Panc1 (cell line): ENCODE data around the gene B4GALNT4. TPM values are rescaled to one million over a fixed set of nuclear protein-coding genes. Genes with fewer than 3 reads are reported as not detected.

ENCODE experiments used
- ATAC-seq: fragments of 200-7000 bp; cut with Tn5 transposase; 2 replicates; pipeline ENCODE4 v1.9.1; 2020; ENCODE audit warnings: mild to moderate bottlenecking, moderate library complexity
- BruUV-seq: library from RNA; stranded (reverse); fragments of 400-500 nt; replicated peaks from 2 replicates; lab custom pipeline; 2021; lab: Mats Ljungman, UMichigan
- CTCF ChIA-PET: fragments of 300-600 bp; sonication (Branson Sonifier 250); formaldehyde crosslinking; loops from one replicate; lab custom pipeline; 2022; ENCODE audit warnings: antibody characterized with exemption; lab: Charles Lee
- POLR2A ChIA-PET: fragments of 300-600 bp; sonication (Branson Sonifier 250); formaldehyde crosslinking; loops from one replicate; lab custom pipeline; 2022; ENCODE audit warnings: antibody characterized with exemption; lab: Charles Lee
- DNase-seq: peaks from one replicate; pipeline ENCODE4 v3.0.0-alpha.2; 2010; ENCODE audit warnings: low read depth, low spot score
- H3K27ac ChIP-seq: 2 replicates; pipeline ENCODE4 v1.5.1; 2011; ENCODE audit warnings: mild to moderate bottlenecking, low read length, inconsistent platforms
- H3K27me3 ChIP-seq: fragments of 200-500 bp; sonication (Bioruptor generic); 2 replicates; pipeline ENCODE4 v1.6.0; 2014; ENCODE audit warnings: low read length, inconsistent platforms; ENCODE audit not compliant: control insufficient read depth, insufficient read depth
- H3K36me3 ChIP-seq: fragments of 200-500 bp; sonication (Bioruptor generic); 2 replicates; pipeline ENCODE4 v1.5.1; 2014; ENCODE audit warnings: inconsistent platforms, mild to moderate bottlenecking, low read length, moderate library complexity; ENCODE audit not compliant: control insufficient read depth, insufficient read depth
- H3K4me1 ChIP-seq: 2 replicates; pipeline ENCODE4 v1.5.1; 2011; ENCODE audit warnings: inconsistent platforms, mild to moderate bottlenecking, low read length, moderate library complexity; ENCODE audit not compliant: control insufficient read depth, insufficient read depth
- H3K4me3 ChIP-seq, 2 experiments: 2 replicates each; pipeline ENCODE4 v1.5.1; 2011 to 2012; ENCODE audit warnings: low read depth in 2 of 2, low read length in 2 of 2, mild to moderate bottlenecking in 2 of 2, inconsistent platforms in 1 of 2, moderate library complexity in 1 of 2
- H3K9me3 ChIP-seq: fragments of 200-500 bp; sonication (Bioruptor generic); 2 replicates; pipeline ENCODE4 v1.5.1; 2014; ENCODE audit warnings: low read depth, mild to moderate bottlenecking, inconsistent platforms, low read length, moderate library complexity; ENCODE audit not compliant: control insufficient read depth, insufficient read depth
- POLR2AphosphoS5 ChIP-seq: IDR thresholded peaks from 2 replicates; pipeline ENCODE4 v1.6.1; 2012; ENCODE audit warnings: mild to moderate bottlenecking, low read depth, low read length, moderate library complexity
- SIN3A ChIP-seq: IDR thresholded peaks from 2 replicates; pipeline ENCODE4 v1.6.1; 2012; ENCODE audit warnings: low read depth, mild to moderate bottlenecking, low read length, moderate library complexity, borderline replicate concordance; ENCODE audit not compliant: insufficient read depth
- TCF7L2 ChIP-seq: IDR thresholded peaks from 2 replicates; pipeline ENCODE4 v1.6.1; 2011; ENCODE audit warnings: mild to moderate bottlenecking, low read depth, low read length, inconsistent platforms
- in situ Hi-C: cut with HindIII; loops from 2 replicates; pipeline ENCODE4 v1.10.0; 2016; ENCODE audit warnings: low sequenced_read_pairs, low pct_unique_long_range_greater_than_20kb
- intact Hi-C: fragments of 100-400 bp; cut with micrococcal nuclease; formaldehyde crosslinking; loops from one replicate; pipeline ENCODE4 v1.10.0; 2022; ENCODE audit not compliant: unreplicated experiment
- total RNA-seq: library from RNA; stranded (reverse); gene quantifications from one replicate; pipeline ENCODE4 v1.2.1, GENCODE V29; 2021; ENCODE audit not compliant: unreplicated experiment
- TF ChIP-seq, protein P1 (sequence below): fragments of 450-650 bp; IDR thresholded peaks from 2 replicates; pipeline ENCODE4 v1.5.1; 2017; ENCODE audit warnings: mild to moderate bottlenecking
- TF ChIP-seq, protein P2 (sequence below), 2 experiments: IDR thresholded peaks; 2 replicates each; pipeline ENCODE4 v1.6.1; 2011 to 2012; ENCODE audit warnings: low read depth in 2 of 2, control low read depth in 1 of 2, low read length in 1 of 2, mild to moderate bottlenecking in 1 of 2, moderate library complexity in 1 of 2; ENCODE audit not compliant: insufficient read depth in 1 of 2

The B4GALNT4 gene
- total RNA-seq, 1 experiment from 2014 or later: 122 TPM

DNA sequence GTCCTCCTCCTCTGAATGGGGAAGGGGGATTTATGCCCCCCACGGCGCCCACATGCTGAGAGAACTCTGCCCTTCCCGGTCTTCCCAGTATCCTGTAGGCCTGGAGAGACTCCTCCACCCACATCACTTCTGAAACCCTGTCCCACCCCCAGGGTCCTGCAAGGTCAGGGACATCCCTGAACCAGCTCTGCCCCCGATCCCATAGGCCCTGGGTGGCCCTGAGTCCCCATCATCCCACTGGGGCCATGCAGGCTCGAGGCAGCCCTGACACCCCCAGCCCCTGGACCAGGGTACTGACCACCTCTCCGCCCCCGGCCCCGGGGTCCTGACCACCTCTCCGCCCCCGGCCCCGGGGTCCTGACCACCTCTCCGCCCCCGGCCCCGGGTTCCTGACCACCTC, 11.7 kb downstream of the B4GALNT4 start:
- ATAC-seq (no peak), DNase-seq (no peak)
- Histone ChIP-seq H3K27ac (no peak overlapping the region), H3K9me3 (no peaks in the 10 kb centered on the region), H3K4me3 (no peak overlapping the region), H3K27me3 (no peaks in the 10 kb centered on the region), H3K4me1 (no peaks in the 10 kb centered on the region; the same call in 1 of the 2 replicates), H3K36me3 (no peaks in the 10 kb centered on the region; the same call in 1 of the 2 replicates)
- BruUV-seq: no TSS peak
- ChIA-PET CTCF (no interaction called here), POLR2A (no interaction called here)
- intact Hi-C loops: no loop called here
- in situ Hi-C loops: no loop called here
- TF ChIP-seq, protein P1, sequence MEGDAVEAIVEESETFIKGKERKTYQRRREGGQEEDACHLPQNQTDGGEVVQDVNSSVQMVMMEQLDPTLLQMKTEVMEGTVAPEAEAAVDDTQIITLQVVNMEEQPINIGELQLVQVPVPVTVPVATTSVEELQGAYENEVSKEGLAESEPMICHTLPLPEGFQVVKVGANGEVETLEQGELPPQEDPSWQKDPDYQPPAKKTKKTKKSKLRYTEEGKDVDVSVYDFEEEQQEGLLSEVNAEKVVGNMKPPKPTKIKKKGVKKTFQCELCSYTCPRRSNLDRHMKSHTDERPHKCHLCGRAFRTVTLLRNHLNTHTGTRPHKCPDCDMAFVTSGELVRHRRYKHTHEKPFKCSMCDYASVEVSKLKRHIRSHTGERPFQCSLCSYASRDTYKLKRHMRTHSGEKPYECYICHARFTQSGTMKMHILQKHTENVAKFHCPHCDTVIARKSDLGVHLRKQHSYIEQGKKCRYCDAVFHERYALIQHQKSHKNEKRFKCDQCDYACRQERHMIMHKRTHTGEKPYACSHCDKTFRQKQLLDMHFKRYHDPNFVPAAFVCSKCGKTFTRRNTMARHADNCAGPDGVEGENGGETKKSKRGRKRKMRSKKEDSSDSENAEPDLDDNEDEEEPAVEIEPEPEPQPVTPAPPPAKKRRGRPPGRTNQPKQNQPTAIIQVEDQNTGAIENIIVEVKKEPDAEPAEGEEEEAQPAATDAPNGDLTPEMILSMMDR: no peak
- TF ChIP-seq POLR2AphosphoS5 (no peak), TCF7L2 (no peak), SIN3A (no peak)
- TF ChIP-seq, protein P2, sequence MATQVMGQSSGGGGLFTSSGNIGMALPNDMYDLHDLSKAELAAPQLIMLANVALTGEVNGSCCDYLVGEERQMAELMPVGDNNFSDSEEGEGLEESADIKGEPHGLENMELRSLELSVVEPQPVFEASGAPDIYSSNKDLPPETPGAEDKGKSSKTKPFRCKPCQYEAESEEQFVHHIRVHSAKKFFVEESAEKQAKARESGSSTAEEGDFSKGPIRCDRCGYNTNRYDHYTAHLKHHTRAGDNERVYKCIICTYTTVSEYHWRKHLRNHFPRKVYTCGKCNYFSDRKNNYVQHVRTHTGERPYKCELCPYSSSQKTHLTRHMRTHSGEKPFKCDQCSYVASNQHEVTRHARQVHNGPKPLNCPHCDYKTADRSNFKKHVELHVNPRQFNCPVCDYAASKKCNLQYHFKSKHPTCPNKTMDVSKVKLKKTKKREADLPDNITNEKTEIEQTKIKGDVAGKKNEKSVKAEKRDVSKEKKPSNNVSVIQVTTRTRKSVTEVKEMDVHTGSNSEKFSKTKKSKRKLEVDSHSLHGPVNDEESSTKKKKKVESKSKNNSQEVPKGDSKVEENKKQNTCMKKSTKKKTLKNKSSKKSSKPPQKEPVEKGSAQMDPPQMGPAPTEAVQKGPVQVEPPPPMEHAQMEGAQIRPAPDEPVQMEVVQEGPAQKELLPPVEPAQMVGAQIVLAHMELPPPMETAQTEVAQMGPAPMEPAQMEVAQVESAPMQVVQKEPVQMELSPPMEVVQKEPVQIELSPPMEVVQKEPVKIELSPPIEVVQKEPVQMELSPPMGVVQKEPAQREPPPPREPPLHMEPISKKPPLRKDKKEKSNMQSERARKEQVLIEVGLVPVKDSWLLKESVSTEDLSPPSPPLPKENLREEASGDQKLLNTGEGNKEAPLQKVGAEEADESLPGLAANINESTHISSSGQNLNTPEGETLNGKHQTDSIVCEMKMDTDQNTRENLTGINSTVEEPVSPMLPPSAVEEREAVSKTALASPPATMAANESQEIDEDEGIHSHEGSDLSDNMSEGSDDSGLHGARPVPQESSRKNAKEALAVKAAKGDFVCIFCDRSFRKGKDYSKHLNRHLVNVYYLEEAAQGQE (IDR thresholded peaks at IDR 0.05; ENCODE audit: insufficient read depth in 1 of 2, low read depth in 2 of 2, low read length in 1 of 2): no peak

DNA sequence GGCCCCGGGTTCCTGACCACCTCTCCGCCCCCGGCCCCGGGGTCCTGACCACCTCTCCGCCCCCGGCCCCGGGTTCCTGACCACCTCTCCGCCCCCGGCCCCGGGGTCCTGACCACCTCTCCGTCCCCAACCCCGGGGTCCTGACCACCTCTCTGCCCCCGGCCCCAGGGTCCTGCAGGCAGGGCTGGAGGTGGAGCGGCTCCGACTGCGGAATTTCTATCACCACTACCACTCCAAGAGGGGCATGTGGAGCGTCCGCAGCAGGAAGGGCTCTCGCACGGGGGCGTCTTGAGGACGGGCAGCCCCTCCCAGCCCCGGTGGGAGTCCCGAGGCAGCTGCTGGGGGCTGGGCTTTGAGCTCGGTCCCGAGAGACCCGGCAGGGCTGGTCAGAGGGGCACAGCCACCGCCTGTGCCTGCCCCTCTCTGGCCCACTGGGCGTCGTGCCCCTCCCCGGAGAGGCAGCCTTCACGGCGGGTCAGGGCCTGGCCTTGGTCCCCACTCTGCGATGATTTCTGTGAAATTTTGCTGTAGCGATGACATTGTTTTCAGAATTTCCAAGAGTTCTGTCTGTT, 12.3 kb downstream of the B4GALNT4 start:
- H3K27me3 ChIP-seq: no peaks in the 10 kb centered on the region
- ChIA-PET POLR2A (no interaction called here), CTCF (no interaction called here)
- no peak overlapping the region for H3K4me3 ChIP-seq
- intact Hi-C loops: no loop called here
- H3K4me1 ChIP-seq: no peaks in the 10 kb centered on the region; the same call in 1 of the 2 replicates
- peaks cover 5% of the 10 kb centered on the region; the same call in 1 of the 2 replicates for H3K9me3 ChIP-seq
- H3K27ac ChIP-seq: no peak overlapping the region
- in situ Hi-C loops: no loop called here
- DNase-seq (no peak), ATAC-seq (no peak)
- no peak for TF ChIP-seq POLR2AphosphoS5
- TF ChIP-seq, protein P1: no peak
- TF ChIP-seq SIN3A: no peak
- TF ChIP-seq, protein P2 (IDR thresholded peaks at IDR 0.05; ENCODE audit: insufficient read depth in 1 of 2, low read depth in 2 of 2, low read length in 1 of 2): no peak
- TF ChIP-seq TCF7L2: no peak
- no TSS peak for BruUV-seq
- no peaks in the 10 kb centered on the region; the same call in 1 of the 2 replicates for H3K36me3 ChIP-seq
